GM21515 (cell line): ENCODE results near the gene SLX1A.
"Not testable (repeated sequence)": the region's sequence is repeated elsewhere in the genome, so short reads cannot be mapped to it uniquely, and the experiment has no call there.

Experiments used
- ATAC-seq: cut with Tn5 transposase; IDR thresholded peaks from one replicate; pipeline ENCODE4 v1.9.1; 2021; ENCODE audit not compliant: unreplicated experiment

Gene SLX1A

DNA sequence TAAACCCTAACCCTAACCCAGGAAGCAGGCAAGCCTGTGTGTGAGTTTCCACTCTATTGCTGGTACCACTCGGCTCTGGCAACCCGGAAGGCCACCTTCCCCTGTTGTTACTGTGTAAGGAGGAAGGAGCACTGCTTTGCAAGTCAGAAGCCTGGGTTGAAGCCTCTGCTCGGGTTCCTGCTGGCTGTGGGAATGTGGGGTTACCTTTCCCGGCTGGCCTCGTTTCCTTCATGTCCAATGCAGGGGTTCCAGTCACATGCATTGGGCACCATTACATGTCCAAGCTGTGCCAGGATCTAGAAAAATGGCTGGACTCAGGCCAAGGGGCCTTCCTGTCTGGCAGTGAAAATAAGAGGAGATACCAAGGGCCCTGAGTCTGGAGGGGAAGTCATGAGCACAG, 23.4 kb downstream of the SLX1A start:
- ATAC-seq = not testable (repeated sequence)
